Measurements from ENCODE around the gene FAS. TPM values are rescaled to one million over a fixed set of nuclear protein-coding genes. Genes with fewer than 3 reads are reported as not detected.

The FAS gene
- total RNA-seq, 3 donors from 2014 or later, result 31.8 to 51.0 (median 50.8) TPM

DNA sequence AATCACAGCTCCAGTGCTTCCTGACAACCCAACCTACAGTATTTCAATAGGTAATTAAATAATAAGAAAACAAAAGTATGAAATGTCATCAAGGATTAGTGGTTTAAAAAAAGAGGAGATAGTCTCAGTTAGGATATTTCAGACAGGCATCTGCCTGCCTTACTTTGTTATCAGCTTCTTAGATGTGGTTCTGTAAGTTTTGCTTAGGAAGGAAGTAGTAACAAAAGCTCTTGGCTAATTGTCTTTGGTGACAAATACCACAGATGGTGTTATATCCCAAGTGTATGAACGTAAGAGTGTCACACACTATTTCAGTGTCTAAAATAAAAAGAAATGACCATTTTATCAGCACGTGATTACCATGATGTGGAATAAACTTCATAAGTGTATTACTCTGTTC, 28.3 kb upstream of the FAS start:
- Histone ChIP-seq H3K4me1 (ENCODE audit: low read depth) (peaks cover 9% of the 10 kb centered on the region), H3K36me3 (ENCODE audit: low read depth) (no peaks in the 10 kb centered on the region), H3K4me3 (no peak overlapping the region), H3K9me3 (no peaks in the 10 kb centered on the region)
- TF ChIP-seq, protein P1, sequence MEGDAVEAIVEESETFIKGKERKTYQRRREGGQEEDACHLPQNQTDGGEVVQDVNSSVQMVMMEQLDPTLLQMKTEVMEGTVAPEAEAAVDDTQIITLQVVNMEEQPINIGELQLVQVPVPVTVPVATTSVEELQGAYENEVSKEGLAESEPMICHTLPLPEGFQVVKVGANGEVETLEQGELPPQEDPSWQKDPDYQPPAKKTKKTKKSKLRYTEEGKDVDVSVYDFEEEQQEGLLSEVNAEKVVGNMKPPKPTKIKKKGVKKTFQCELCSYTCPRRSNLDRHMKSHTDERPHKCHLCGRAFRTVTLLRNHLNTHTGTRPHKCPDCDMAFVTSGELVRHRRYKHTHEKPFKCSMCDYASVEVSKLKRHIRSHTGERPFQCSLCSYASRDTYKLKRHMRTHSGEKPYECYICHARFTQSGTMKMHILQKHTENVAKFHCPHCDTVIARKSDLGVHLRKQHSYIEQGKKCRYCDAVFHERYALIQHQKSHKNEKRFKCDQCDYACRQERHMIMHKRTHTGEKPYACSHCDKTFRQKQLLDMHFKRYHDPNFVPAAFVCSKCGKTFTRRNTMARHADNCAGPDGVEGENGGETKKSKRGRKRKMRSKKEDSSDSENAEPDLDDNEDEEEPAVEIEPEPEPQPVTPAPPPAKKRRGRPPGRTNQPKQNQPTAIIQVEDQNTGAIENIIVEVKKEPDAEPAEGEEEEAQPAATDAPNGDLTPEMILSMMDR (IDR thresholded peaks at IDR 0.05), result no peak
- intact Hi-C loops (cut with DNase I, micrococcal nuclease), result no loop called here
- ATAC-seq, result no peak
- no peak for DNase-seq

DNA sequence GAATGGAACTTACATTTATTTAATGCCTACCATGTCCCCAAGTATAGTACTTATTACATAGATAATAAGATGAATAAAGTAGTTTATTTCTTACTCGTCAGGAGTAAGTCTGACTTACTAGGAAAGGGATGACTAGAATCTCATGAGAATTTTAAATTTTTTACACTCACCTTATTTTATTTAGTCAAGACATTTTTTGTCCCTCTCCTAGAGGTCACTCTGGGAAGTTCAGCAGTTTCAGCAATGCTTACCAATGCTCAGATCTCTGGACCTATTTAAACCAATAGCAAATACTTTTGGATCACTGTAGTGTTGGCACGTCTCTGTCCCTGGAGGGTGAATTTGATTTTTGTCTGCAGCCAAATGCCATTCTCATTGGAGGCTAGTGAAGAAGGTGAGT, 27.3 kb upstream of the FAS start:
- intact Hi-C loops (cut with DNase I, micrococcal nuclease), result no loop called here
- DNase-seq, result no peak
- TF ChIP-seq, protein P1 (IDR thresholded peaks at IDR 0.05), result no peak
- peaks cover 9% of the 10 kb centered on the region for H3K4me1 ChIP-seq (ENCODE audit: low read depth)
- ATAC-seq, result no peak
- H3K36me3 ChIP-seq (ENCODE audit: low read depth), result no peaks in the 10 kb centered on the region
- H3K9me3 ChIP-seq, result no peaks in the 10 kb centered on the region
- H3K4me3 ChIP-seq, result no peak overlapping the region

- H3K4me3 ChIP-seq, result no peak overlapping the region
- ATAC-seq (peak; percentile 56), DNase-seq (no peak)
- H3K36me3 ChIP-seq (ENCODE audit: low read depth), result no peaks in the 10 kb centered on the region
- intact Hi-C loops (cut with DNase I, micrococcal nuclease), result no loop called here
- H3K4me1 ChIP-seq (ENCODE audit: low read depth), result peaks cover 9% of the 10 kb centered on the region
- H3K9me3 ChIP-seq, result no peaks in the 10 kb centered on the region
- TF ChIP-seq, protein P1 (IDR thresholded peaks at IDR 0.05), result no peak
Observed at GRCh38 chr10:88964360-88964759, 26.2 kb upstream of the FAS start.

DNA sequence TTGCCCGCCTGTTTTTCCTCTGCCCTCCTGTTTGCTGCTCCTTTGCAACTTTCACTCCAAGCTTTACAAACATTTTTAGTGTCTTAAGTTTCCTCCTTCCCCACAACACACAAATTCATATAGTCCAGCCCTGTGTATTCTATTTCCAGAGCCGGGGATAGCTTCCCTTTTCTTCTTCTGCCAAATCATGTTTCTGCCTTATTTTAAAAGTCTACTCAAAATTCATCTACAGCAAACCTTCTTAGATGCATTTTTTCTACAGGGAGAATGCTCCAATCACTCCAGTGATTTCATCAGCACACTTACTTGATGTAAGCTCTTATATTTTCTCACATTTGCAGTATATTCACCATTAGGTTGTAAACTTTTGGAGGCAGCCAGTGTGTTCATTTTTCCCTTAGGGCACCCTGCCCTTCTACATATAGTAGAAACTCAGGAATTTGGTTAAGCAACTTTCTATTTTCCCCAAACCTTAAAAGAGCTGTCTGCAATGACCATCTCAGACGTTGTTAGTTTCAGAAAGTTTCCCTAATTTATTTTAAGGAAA, 25.7 kb upstream of the FAS start:
- H3K4me3 ChIP-seq, result no peak overlapping the region
- no peaks in the 10 kb centered on the region for H3K36me3 ChIP-seq (ENCODE audit: low read depth)
- no peak for DNase-seq
- no peaks in the 10 kb centered on the region for H3K9me3 ChIP-seq
- ATAC-seq, result no peak
- intact Hi-C loops (cut with DNase I, micrococcal nuclease), result no loop called here
- TF ChIP-seq, protein P1 (IDR thresholded peaks at IDR 0.05), result no peak
- H3K4me1 ChIP-seq (ENCODE audit: low read depth), result peaks cover 9% of the 10 kb centered on the region

GRCh38 chr10:88966797-88967196, 23.8 kb upstream of the FAS start:
- Histone ChIP-seq H3K9me3 (no peaks in the 10 kb centered on the region), H3K36me3 (ENCODE audit: low read depth) (no peaks in the 10 kb centered on the region), H3K4me1 (ENCODE audit: low read depth) (peaks cover 10% of the 10 kb centered on the region), H3K4me3 (no peak overlapping the region)
- TF ChIP-seq, protein P1 (IDR thresholded peaks at IDR 0.05), result no peak
- intact Hi-C loops (cut with DNase I, micrococcal nuclease), result no loop called here
- ATAC-seq (no peak), DNase-seq (no peak)

- peaks cover 14% of the 10 kb centered on the region for H3K4me1 ChIP-seq (ENCODE audit: low read depth)
- TF ChIP-seq, protein P1 (IDR thresholded peaks at IDR 0.05), result no peak
- H3K4me3 ChIP-seq, result no peak overlapping the region
- ATAC-seq, result no peak
- no peaks in the 10 kb centered on the region for H3K36me3 ChIP-seq (ENCODE audit: low read depth)
- no peaks in the 10 kb centered on the region for H3K9me3 ChIP-seq
- DNase-seq, result no peak
- intact Hi-C loops (cut with DNase I, micrococcal nuclease), result no loop called here
Observed at GRCh38 chr10:88968391-88968790, 22.2 kb upstream of the FAS start.
